Endometrial microvascular endothelial cells (primary cell): ENCODE data around the gene MTSS2. TPM values are rescaled to one million over a fixed set of nuclear protein-coding genes. Genes with fewer than 3 reads are reported as not detected.
"Not testable (repeated sequence)": the region's sequence is repeated elsewhere in the genome, so short reads cannot be mapped to it uniquely, and the experiment has no call there.

Experiments used
- in situ Hi-C: cut with HindIII; loops from 2 replicates; pipeline ENCODE4 v1.10.0; 2017; ENCODE audit warnings: low sequenced_read_pairs, low pct_unique_long_range_greater_than_20kb; ENCODE audit errors: inconsistent ontology term
- total RNA-seq: library from RNA; depleted of rRNA; stranded (reverse); fragments of >200 nt; gene quantifications from one replicate; pipeline ENCODE4 v1.2.3, GENCODE V29; 2015; ENCODE audit errors: inconsistent ontology term

MTSS2 gene
- total RNA-seq, 1 donor from 2014 or later: 19.6 TPM

- in situ Hi-C loops: no loop called here
Measured at GRCh38 chr16:70678898-70679670, 6.8 kb downstream of the MTSS2 start.

- in situ Hi-C loops: no loop called here
Measured at GRCh38 chr16:70678121-70678897, 7.5 kb downstream of the MTSS2 start.

GRCh38 chr16:70677499-70678120 lies 8.2 kb downstream of the MTSS2 start:
- in situ Hi-C loops: no loop called here

- in situ Hi-C loops: no loop called here
Measured at GRCh38 chr16:70676675-70677498, 9.0 kb downstream of the MTSS2 start.

GRCh38 chr16:70675851-70676513 lies 9.9 kb downstream of the MTSS2 start:
- in situ Hi-C loops: no loop called here

- in situ Hi-C loops: no loop called here
Measured at GRCh38 chr16:70674221-70675014, 11.4 kb downstream of the MTSS2 start.

- in situ Hi-C loops: not testable (repeated sequence)
Measured at GRCh38 chr16:70670938-70671337, 14.9 kb downstream of the MTSS2 start.

- in situ Hi-C loops: no loop called here
Measured at GRCh38 chr16:70670175-70670574, 15.7 kb downstream of the MTSS2 start.

- in situ Hi-C loops: no loop called here
Measured at GRCh38 chr16:70665806-70666735, 19.8 kb downstream of the MTSS2 start.

GRCh38 chr16:70665113-70665694 lies 20.6 kb downstream of the MTSS2 start:
- in situ Hi-C loops: no loop called here

GRCh38 chr16:70664325-70665112 lies 21.3 kb downstream of the MTSS2 start:
- in situ Hi-C loops: no loop called here

- in situ Hi-C loops: no loop called here
Measured at GRCh38 chr16:70663524-70664324, 22.1 kb downstream of the MTSS2 start.

GRCh38 chr16:70662991-70663523 lies 22.8 kb downstream of the MTSS2 start:
- in situ Hi-C loops: no loop called here

- in situ Hi-C loops: no loop called here
Measured at GRCh38 chr16:70661918-70662641, 23.8 kb downstream of the MTSS2 start.
